Transverse colon (tissue), 4 donors: ENCODE measurements around the gene PPP4R3A. TPM values are rescaled to one million over a fixed set of nuclear protein-coding genes. Genes with fewer than 3 reads are reported as not detected.

Experiments
- DNase-seq: peaks from one replicate; pipeline ENCODE4 v3.0.0-alpha.2; 2019
- H3K27ac ChIP-seq, 4 donors: fragments of 200-600 bp; sonication (generic); 2 replicates each; pipeline ENCODE4 v1.5.1; 2016 to 2018; ENCODE audit warnings: inconsistent platforms in 4 of 4
- H3K27me3 ChIP-seq: fragments of 200-600 bp; sonication (generic); 2 replicates; pipeline ENCODE4 v1.5.1; 2017; ENCODE audit warnings: inconsistent platforms
- H3K36me3 ChIP-seq, 4 donors: fragments of 200-600 bp; sonication (generic); 2 replicates each; pipeline ENCODE4 v1.5.1; 2017 to 2019; ENCODE audit warnings: inconsistent platforms in 4 of 4
- H3K4me1 ChIP-seq, 4 donors: fragments of 200-600 bp; sonication (generic); 2 replicates each; pipeline ENCODE4 v1.5.1; 2017 to 2020; ENCODE audit warnings: inconsistent platforms in 4 of 4
- H3K4me3 ChIP-seq, 4 donors: fragments of 200-600 bp; sonication (generic); 1 replicate in 1 of 4; 2 replicates in 3 of 4; pipeline versions ENCODE4 v1.5.1 to v1.6.1; 2017 to 2019; ENCODE audit warnings: inconsistent platforms in 4 of 4
- H3K9me3 ChIP-seq, 2 donors: fragments of 200-600 bp; sonication (generic); 2 replicates each; pipeline ENCODE4 v1.5.1; 2017 to 2019; ENCODE audit warnings: inconsistent platforms in 2 of 2
- EP300 ChIP-seq: sonication (generic); formaldehyde crosslinking; IDR thresholded peaks from one replicate; pipeline ENCODE4 v1.6.1; 2017; ENCODE audit warnings: antibody characterized with exemption, low read depth
- POLR2A ChIP-seq: fragments of 450-650 bp; IDR thresholded peaks from one replicate; pipeline ENCODE4 v1.6.1; 2016; ENCODE audit warnings: antibody characterized with exemption, mild to moderate bottlenecking, moderate library complexity
- POLR2AphosphoS5 ChIP-seq, 3 donors: sonication (generic); formaldehyde crosslinking; IDR thresholded peaks; one replicate each; pipeline ENCODE4 v1.6.1; 2016; ENCODE audit warnings: antibody characterized with exemption in 3 of 3
- WGBS, 2 donors: methylation state at CpG; one replicate each; pipeline ENCODE4 v1.1.5; 2018; ENCODE audit warnings: low coverage in 1 of 2; 5-methylcytosine and 5-hydroxymethylcytosine counted together
- in situ Hi-C, 4 donors: fragments of 200-750 bp; cut with MboI; loops; one replicate each; pipeline versions ENCODE4 v1.15.0 to v1.15.1; 2017; ENCODE audit warnings: low sequenced_read_pairs in 3 of 4, low pct_ligation_motif_present in 1 of 4, low pct_unique_long_range_greater_than_20kb in 1 of 4
- intact Hi-C: fragments of 100-400 bp; cut with DNase I; formaldehyde crosslinking; loops from one replicate; pipeline ENCODE4 v1.15.1; 2023; ENCODE audit warnings: low total_unique reads
- total RNA-seq, 4 donors: library from RNA; depleted of rRNA; stranded (reverse); fragments of >200 nt; gene quantifications; one replicate each; pipeline ENCODE4 v1.1.0, GENCODE V29; 2016
- TF ChIP-seq, protein P1 (sequence below), 5 experiments: fragments of 200-600 bp in 3 of 5; fragments of 450-650 bp in 2 of 5; sonication (generic) in 3 of 5; IDR thresholded peaks; 1 replicate in 2 of 5; 2 replicates in 3 of 5; pipeline ENCODE4 v1.5.1; 2016 to 2017; ENCODE audit warnings: antibody characterized with exemption in 5 of 5, inconsistent platforms in 3 of 5, mild to moderate bottlenecking in 2 of 5, moderate library complexity in 1 of 5

PPP4R3A gene
- total RNA-seq, 4 donors from 2014 or later, result 79.4 to 121 (median 106) TPM

DNA sequence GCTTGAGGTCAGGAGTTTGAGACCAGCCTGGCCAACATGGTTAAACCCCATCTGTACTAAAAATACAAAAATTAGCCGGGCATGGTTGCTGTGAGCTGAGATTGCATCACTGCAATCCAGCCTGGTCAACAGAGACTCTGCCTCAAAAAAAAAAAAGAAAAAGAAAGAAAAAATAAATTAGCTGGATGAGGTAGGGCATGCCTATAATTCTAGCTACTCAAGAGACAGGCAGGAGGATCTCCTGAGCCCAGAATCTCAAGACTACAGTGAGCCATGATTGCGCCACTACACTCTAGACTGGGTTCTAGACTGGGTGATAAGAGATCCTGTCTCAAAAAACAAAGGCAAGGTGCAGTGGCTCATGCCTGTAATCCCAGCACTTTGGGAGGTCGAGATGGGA is 16.9 kb downstream of the PPP4R3A start:
- in situ Hi-C loops, result no loop called here
- no peak for DNase-seq
- peaks cover 0 to 14% (median 6%) of the 10 kb centered on the region in 4 donors for H3K36me3 ChIP-seq
- intact Hi-C loops, result no loop called here
- H3K4me3 ChIP-seq, result no peak overlapping the region
- TF ChIP-seq, protein P1, sequence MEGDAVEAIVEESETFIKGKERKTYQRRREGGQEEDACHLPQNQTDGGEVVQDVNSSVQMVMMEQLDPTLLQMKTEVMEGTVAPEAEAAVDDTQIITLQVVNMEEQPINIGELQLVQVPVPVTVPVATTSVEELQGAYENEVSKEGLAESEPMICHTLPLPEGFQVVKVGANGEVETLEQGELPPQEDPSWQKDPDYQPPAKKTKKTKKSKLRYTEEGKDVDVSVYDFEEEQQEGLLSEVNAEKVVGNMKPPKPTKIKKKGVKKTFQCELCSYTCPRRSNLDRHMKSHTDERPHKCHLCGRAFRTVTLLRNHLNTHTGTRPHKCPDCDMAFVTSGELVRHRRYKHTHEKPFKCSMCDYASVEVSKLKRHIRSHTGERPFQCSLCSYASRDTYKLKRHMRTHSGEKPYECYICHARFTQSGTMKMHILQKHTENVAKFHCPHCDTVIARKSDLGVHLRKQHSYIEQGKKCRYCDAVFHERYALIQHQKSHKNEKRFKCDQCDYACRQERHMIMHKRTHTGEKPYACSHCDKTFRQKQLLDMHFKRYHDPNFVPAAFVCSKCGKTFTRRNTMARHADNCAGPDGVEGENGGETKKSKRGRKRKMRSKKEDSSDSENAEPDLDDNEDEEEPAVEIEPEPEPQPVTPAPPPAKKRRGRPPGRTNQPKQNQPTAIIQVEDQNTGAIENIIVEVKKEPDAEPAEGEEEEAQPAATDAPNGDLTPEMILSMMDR (IDR thresholded peaks at IDR 0.05), result no peak
- TF ChIP-seq EP300 (no peak), POLR2AphosphoS5 (IDR thresholded peaks at IDR 0.05) (no peak), POLR2A (no peak)
- H3K4me1 ChIP-seq, result peaks cover 38 to 62% (median 55%) of the 10 kb centered on the region in 4 donors
- 73 to 100% methylated on average over 1 to 3 of the region's 3 CpGs for WGBS, 2 donors
- no peak overlapping the region for H3K27ac ChIP-seq
- H3K27me3 ChIP-seq, result no peaks in the 10 kb centered on the region
- H3K9me3 ChIP-seq, result no peaks in the 10 kb centered on the region

DNA sequence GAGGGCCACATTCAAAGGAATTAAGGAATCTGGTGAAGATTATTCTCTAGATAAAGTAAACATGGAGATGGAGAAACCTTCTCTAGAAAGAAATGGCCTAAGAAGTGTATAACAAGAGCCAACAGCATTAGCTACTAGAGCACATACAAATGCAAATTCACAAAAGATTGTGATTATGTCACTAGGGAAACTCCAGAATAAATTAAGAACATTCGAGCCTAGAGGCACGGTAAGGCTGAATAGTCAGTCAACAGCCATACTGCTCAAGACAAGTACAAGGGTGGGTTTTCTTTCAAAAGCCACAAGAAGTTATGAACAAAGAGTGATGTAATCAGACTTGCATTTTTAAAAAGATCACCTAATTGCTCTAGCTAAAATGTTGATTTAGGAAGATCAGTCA is 25.4 kb downstream of the PPP4R3A start:
- H3K4me3 ChIP-seq, result no peak overlapping the region
- no peaks in the 10 kb centered on the region for H3K27me3 ChIP-seq
- H3K4me1 ChIP-seq, result peaks cover 0 to 15% (median 2%) of the 10 kb centered on the region in 4 donors
- no peaks in the 10 kb centered on the region for H3K9me3 ChIP-seq
- TF ChIP-seq EP300, result no peak
- TF ChIP-seq POLR2AphosphoS5 (IDR thresholded peaks at IDR 0.05), result no peak
- TF ChIP-seq, protein P1 (IDR thresholded peaks at IDR 0.05), result no peak
- TF ChIP-seq POLR2A, result no peak
- WGBS, 2 donors, result 66 to 68% methylated on average over 2 of the region's 2 CpGs
- H3K36me3 ChIP-seq, result peaks cover 0 to 73% (median 25%) of the 10 kb centered on the region in 4 donors
- no peak overlapping the region for H3K27ac ChIP-seq
- in situ Hi-C loops (no loop called here), intact Hi-C loops (no loop called here)
- DNase-seq, result no peak

DNA sequence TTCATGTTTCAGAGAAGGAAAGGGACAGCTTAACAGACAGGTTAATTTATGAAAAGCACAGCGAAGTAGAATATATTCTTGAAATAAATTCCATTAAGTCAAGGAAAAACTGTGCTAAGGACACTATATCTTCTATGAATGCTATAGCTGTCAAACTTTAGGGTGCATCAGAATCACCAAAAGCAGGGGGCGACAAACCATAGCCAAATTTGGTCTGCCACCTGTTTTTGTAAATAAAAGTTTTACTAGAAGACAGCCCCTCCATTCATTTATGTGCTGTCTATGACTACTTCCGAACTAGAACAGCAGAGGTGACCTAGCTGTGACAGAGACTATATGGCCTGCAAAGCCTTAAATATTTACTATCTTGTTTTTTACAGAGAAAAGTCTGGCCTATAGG is 25.9 kb downstream of the PPP4R3A start:
- Histone ChIP-seq H3K27ac (no peak overlapping the region), H3K36me3 (peaks cover 0 to 69% (median 24%) of the 10 kb centered on the region in 4 donors), H3K4me1 (peaks cover 0 to 15% (median 2%) of the 10 kb centered on the region in 4 donors), H3K9me3 (no peaks in the 10 kb centered on the region), H3K27me3 (no peaks in the 10 kb centered on the region), H3K4me3 (no peak overlapping the region)
- intact Hi-C loops, result no loop called here
- in situ Hi-C loops, result no loop called here
- DNase-seq, result no peak
- TF ChIP-seq POLR2A (no peak), POLR2AphosphoS5 (IDR thresholded peaks at IDR 0.05) (no peak), EP300 (no peak)
- TF ChIP-seq, protein P1 (IDR thresholded peaks at IDR 0.05), result no peak
- 78 to 88% methylated on average over 2 to 3 of the region's 3 CpGs for WGBS, 2 donors

DNA sequence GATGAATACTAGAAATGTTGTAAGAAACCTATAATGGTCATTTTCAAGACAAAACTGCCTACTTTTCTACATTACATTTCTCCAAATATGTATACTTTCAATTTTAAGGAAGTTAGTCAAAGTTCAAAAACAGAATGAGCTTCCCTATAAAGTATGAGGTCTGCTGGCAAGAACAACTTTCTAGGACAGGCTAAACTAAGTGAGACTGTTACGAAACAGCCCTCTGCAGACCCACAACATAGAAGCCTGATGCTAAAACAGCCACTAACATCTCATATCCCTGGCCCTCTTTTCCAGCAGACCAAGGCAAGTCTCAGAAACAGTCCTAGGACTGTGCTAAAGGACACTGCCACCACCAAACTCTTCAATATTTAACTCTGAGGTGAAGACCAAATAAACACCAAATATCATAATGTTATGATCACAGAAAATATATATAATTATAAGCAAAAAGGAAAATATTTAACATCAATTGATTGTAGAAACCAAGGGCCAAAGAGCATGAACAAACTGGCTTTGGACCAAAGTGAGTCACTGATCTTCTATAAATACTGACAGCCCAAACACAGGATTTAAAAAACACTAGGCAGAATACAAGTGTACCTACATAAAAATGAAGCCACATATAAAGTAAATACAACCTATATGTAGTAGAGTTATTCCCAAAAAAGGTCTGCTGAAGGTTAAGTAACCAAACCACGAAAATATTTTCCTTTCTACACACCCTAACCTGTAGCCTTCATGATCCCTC is 27.7 kb downstream of the PPP4R3A start:
- Histone ChIP-seq H3K36me3 (peaks cover 0 to 62% (median 30%) of the 10 kb centered on the region in 4 donors), H3K4me1 (peaks cover 0 to 24% (median 2%) of the 10 kb centered on the region in 4 donors), H3K27me3 (no peaks in the 10 kb centered on the region), H3K4me3 (no peak overlapping the region), H3K9me3 (no peaks in the 10 kb centered on the region), H3K27ac (peak overlapping the region in 1 of 4 donors; percentile 1)
- TF ChIP-seq POLR2A (no peak), POLR2AphosphoS5 (IDR thresholded peaks at IDR 0.05) (no peak), EP300 (no peak)
- TF ChIP-seq, protein P1 (IDR thresholded peaks at IDR 0.05), result no peak
- intact Hi-C loops, result no loop called here
- no peak for DNase-seq
- in situ Hi-C loops, result no loop called here
- 66 to 69% methylated on average over 2 of the region's 2 CpGs for WGBS, 2 donors
